A549 (cell line): ENCODE measurements around the gene GOLGA1.
"Not testable (repeated sequence)": the region's sequence is repeated elsewhere in the genome, so short reads cannot be mapped to it uniquely, and the experiment has no call there.

Experiments used
- BCL3 ChIP-seq: fragments of >200 bp; sonication (Bioruptor Twin); formaldehyde crosslinking; IDR thresholded peaks from 3 replicates; pipeline ENCODE4 v1.6.1; 2016
- CEBPB ChIP-seq, 2 experiments: fragments of >200 bp in 1 of 2; sonication (Bioruptor Twin) in 1 of 2; formaldehyde crosslinking in 1 of 2; IDR thresholded peaks; 2 replicates each; pipeline ENCODE4 v1.6.1; 2012 to 2016
- CTCF ChIP-seq: fragments of >200 bp; sonication (Bioruptor Twin); formaldehyde crosslinking; IDR thresholded peaks from 3 replicates; pipeline ENCODE4 v1.5.1; 2016
- ELK1 ChIP-seq: fragments of 150-350 bp; IDR thresholded peaks from 2 replicates; pipeline ENCODE4 v1.6.1; 2014; ENCODE audit warnings: low read depth, mild to moderate bottlenecking, low read length
- ESRRA ChIP-seq: fragments of 150-350 bp; IDR thresholded peaks from 2 replicates; pipeline ENCODE4 v1.6.1; 2014; ENCODE audit warnings: mild to moderate bottlenecking, low read length, borderline replicate concordance
- HEYL ChIP-seq: fragments of 250-450 bp; sonication (Bioruptor Pico); IDR thresholded peaks from 2 replicates; pipeline ENCODE4 v1.8.0; 2021; ENCODE audit warnings: mild to moderate bottlenecking, moderate library complexity
- JUN ChIP-seq, 2 experiments: fragments of >200 bp; sonication (Bioruptor Twin); formaldehyde crosslinking; IDR thresholded peaks; 2 replicates in 1 of 2; 3 replicates in 1 of 2; pipeline ENCODE4 v1.6.1; 2016 to 2017
- KDM5A ChIP-seq: fragments of 200-600 bp; sonication (generic); IDR thresholded peaks from 2 replicates; pipeline ENCODE4 v1.6.1; 2016; ENCODE audit warnings: antibody characterized with exemption, mild to moderate bottlenecking
- MAFK ChIP-seq: fragments of 450-650 bp; IDR thresholded peaks from 2 replicates; pipeline ENCODE4 v1.6.1; 2014; ENCODE audit not compliant: partially characterized antibody
- POLR2A ChIP-seq: IDR thresholded peaks from 2 replicates; pipeline ENCODE4 v1.6.1; 2012; ENCODE audit warnings: mild to moderate bottlenecking, low read length
- RFX5 ChIP-seq: fragments of 450-650 bp; IDR thresholded peaks from 2 replicates; pipeline ENCODE4 v1.7.1; 2014; ENCODE audit warnings: antibody characterized with exemption, mild to moderate bottlenecking, moderate library complexity
- TP53 ChIP-seq: fragments of 250-450 bp; sonication (Bioruptor Pico); IDR thresholded peaks from 2 replicates; pipeline ENCODE4 v1.5.0; 2021; ENCODE audit warnings: mild to moderate bottlenecking, moderate library complexity
- USF2 ChIP-seq: fragments of 450-650 bp; IDR thresholded peaks from 2 replicates; pipeline ENCODE4 v1.6.1; 2014; ENCODE audit warnings: antibody characterized with exemption
- ZFP36 ChIP-seq: fragments of 450-650 bp; IDR thresholded peaks from 2 replicates; pipeline ENCODE4 v1.6.1; 2014; ENCODE audit warnings: borderline replicate concordance; ENCODE audit not compliant: partially characterized antibody

- TF ChIP-seq CTCF; ZFP36; CEBPB (IDR thresholded peaks at IDR 0.05); ESRRA; POLR2A; USF2; BCL3; MAFK; JUN (IDR thresholded peaks at IDR 0.05); RFX5; ELK1; TP53 (CRISPR knock-in tag); HEYL (CRISPR knock-in tag); KDM5A: not testable (repeated sequence)
These were observed 102.2 kb downstream of the GOLGA1 start for GRCh38 chr9:124838567-124839275.
